HepG2 (cell line): Measurements from ENCODE around the gene ARID3C.

Experiments
- BCL3 ChIP-seq: sonication (generic); formaldehyde crosslinking; IDR thresholded peaks from 2 replicates; pipeline ENCODE4 v1.5.1; 2020; ENCODE audit warnings: mild to moderate bottlenecking, missing genetic modification reagents, moderate library complexity
- CHD2 ChIP-seq: IDR thresholded peaks from 2 replicates; pipeline ENCODE4 v1.6.1; 2011; ENCODE audit warnings: low read depth, low read length, improper control_type of control experiment
- CTCF ChIP-seq: sonication (generic); formaldehyde crosslinking; IDR thresholded peaks from 2 replicates; pipeline ENCODE4 v1.5.0; 2020; ENCODE audit warnings: mild to moderate bottlenecking, missing genetic modification reagents, moderate library complexity
- ELF4 ChIP-seq: sonication (generic); formaldehyde crosslinking; IDR thresholded peaks from 2 replicates; pipeline ENCODE4 v1.5.0; 2020; ENCODE audit warnings: missing genetic modification reagents, mild to moderate bottlenecking, moderate library complexity, borderline replicate concordance
- FOSL2 ChIP-seq: sonication (generic); formaldehyde crosslinking; IDR thresholded peaks from 2 replicates; pipeline ENCODE4 v1.4.0; 2020; ENCODE audit warnings: missing genetic modification reagents
- MTA3 ChIP-seq: sonication (generic); formaldehyde crosslinking; IDR thresholded peaks from 2 replicates; pipeline ENCODE4 v1.4.0; 2020; ENCODE audit warnings: missing genetic modification reagents
- SIN3B ChIP-seq: fragments of 150-350 bp; IDR thresholded peaks from 2 replicates; pipeline ENCODE4 v1.6.1; 2014; ENCODE audit warnings: low read length
- TAF1 ChIP-seq: sonication (generic); formaldehyde crosslinking; IDR thresholded peaks from 2 replicates; pipeline ENCODE4 v1.4.0; 2020; ENCODE audit warnings: missing genetic modification reagents
- ZFX ChIP-seq: sonication (generic); formaldehyde crosslinking; IDR thresholded peaks from 2 replicates; pipeline ENCODE4 v1.4.0; 2020; ENCODE audit warnings: mild to moderate bottlenecking, low read depth, missing genetic modification reagents, moderate library complexity
- ZNF121 ChIP-seq: sonication (generic); formaldehyde crosslinking; IDR thresholded peaks from 2 replicates; pipeline ENCODE4 v1.5.0; 2020; ENCODE audit warnings: mild to moderate bottlenecking, missing genetic modification reagents
- ZNF333 ChIP-seq: sonication (generic); formaldehyde crosslinking; IDR thresholded peaks from 2 replicates; pipeline ENCODE4 v1.4.0; 2020; ENCODE audit warnings: mild to moderate bottlenecking, missing genetic modification reagents, borderline replicate concordance
- TF ChIP-seq, protein P1 (sequence below): sonication (generic); formaldehyde crosslinking; conservative IDR thresholded peaks from 2 replicates; pipeline ENCODE4 v1.4.0; 2020; ENCODE audit warnings: missing genetic modification reagents

- no peak for TF ChIP-seq FOSL2
- no peak for TF ChIP-seq CTCF (CRISPR knock-in tag)
- no peak for TF ChIP-seq TAF1 (CRISPR knock-in tag)
- TF ChIP-seq CHD2, result no peak
- TF ChIP-seq ZNF333 (CRISPR knock-in tag), result no peak
- TF ChIP-seq ZNF121 (CRISPR knock-in tag), result no peak
- TF ChIP-seq ZFX, result no peak
- no peak for TF ChIP-seq SIN3B
- TF ChIP-seq, protein P1, sequence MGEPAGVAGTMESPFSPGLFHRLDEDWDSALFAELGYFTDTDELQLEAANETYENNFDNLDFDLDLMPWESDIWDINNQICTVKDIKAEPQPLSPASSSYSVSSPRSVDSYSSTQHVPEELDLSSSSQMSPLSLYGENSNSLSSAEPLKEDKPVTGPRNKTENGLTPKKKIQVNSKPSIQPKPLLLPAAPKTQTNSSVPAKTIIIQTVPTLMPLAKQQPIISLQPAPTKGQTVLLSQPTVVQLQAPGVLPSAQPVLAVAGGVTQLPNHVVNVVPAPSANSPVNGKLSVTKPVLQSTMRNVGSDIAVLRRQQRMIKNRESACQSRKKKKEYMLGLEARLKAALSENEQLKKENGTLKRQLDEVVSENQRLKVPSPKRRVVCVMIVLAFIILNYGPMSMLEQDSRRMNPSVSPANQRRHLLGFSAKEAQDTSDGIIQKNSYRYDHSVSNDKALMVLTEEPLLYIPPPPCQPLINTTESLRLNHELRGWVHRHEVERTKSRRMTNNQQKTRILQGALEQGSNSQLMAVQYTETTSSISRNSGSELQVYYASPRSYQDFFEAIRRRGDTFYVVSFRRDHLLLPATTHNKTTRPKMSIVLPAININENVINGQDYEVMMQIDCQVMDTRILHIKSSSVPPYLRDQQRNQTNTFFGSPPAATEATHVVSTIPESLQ (CRISPR knock-in tag), result no peak
- no peak for TF ChIP-seq BCL3 (CRISPR knock-in tag)
- TF ChIP-seq ELF4 (CRISPR knock-in tag), result no peak
- no peak for TF ChIP-seq MTA3 (CRISPR knock-in tag)
These were observed 39.1 kb downstream of the ARID3C start, which contains the start of gene CNTFR for GRCh38 chr9:34589636-34590380.
